Left ventricle myocardium inferior (tissue), 1 donor: ENCODE results near the gene KBTBD4. TPM values are rescaled to one million over a fixed set of nuclear protein-coding genes. Genes with fewer than 3 reads are reported as not detected.

Experiments used
- DNase-seq: peaks from one replicate; pipeline ENCODE4 v3.0.0-alpha.2; 2020
- H3K27ac ChIP-seq: fragments of 200-600 bp; replicated peaks from 2 replicates; pipeline ENCODE4 v1.8.0; 2021
- H3K27me3 ChIP-seq: fragments of 200-600 bp; 2 replicates; pipeline ENCODE4 v1.8.0; 2021; ENCODE audit warnings: low read depth
- H3K36me3 ChIP-seq: fragments of 200-600 bp; 2 replicates; pipeline ENCODE4 v1.8.0; 2021
- H3K4me1 ChIP-seq: fragments of 200-600 bp; 2 replicates; pipeline ENCODE4 v1.8.0; 2021
- H3K4me3 ChIP-seq: fragments of 200-600 bp; 2 replicates; pipeline ENCODE4 v1.8.0; 2021; ENCODE audit warnings: mild to moderate bottlenecking, moderate library complexity
- H3K9me3 ChIP-seq: fragments of 200-600 bp; replicated peaks from 2 replicates; pipeline ENCODE4 v1.8.0; 2021
- CTCF ChIP-seq: fragments of 200-600 bp; IDR thresholded peaks from 2 replicates; pipeline ENCODE4 v1.8.0; 2021; ENCODE audit warnings: antibody characterized with exemption, mild to moderate bottlenecking, borderline replicate concordance
- intact Hi-C: fragments of 100-400 bp; cut with micrococcal nuclease; formaldehyde crosslinking; loops from one replicate; pipeline ENCODE4 v1.11.0; 2022
- total RNA-seq: library from RNA; stranded (reverse); fragmentation: NEBNext Ultra II Directional; extraction: Animal tissue kit (Norgen Biotek cat#: 25700); gene quantifications from one replicate; pipeline ENCODE4 v1.2.1, GENCODE V29; 2021
- donor health status: DM: no; HTN: yes; CAD: no; lungs with severe emphysema.

KBTBD4 gene
- total RNA-seq, 1 donor from 2014 or later = 14.2 TPM

- TF ChIP-seq CTCF = no peak
- Histone ChIP-seq H3K36me3 (no peaks in the 10 kb centered on the region), H3K4me1 (peaks cover 37% of the 10 kb centered on the region), H3K27ac (no peak overlapping the region), H3K4me3 (no peak overlapping the region), H3K27me3 (peaks cover 69% of the 10 kb centered on the region), H3K9me3 (no peaks in the 10 kb centered on the region)
- intact Hi-C loops = no loop called here
- DNase-seq = no peak
These were observed 13.0 kb upstream of the KBTBD4 start for GRCh38 chr11:47591764-47592163.

- DNase-seq = no peak
- H3K27me3 ChIP-seq = peaks cover 65% of the 10 kb centered on the region
- H3K27ac ChIP-seq = peak overlapping the region; percentile 16
- no peaks in the 10 kb centered on the region for H3K9me3 ChIP-seq
- peak overlapping the region; percentile 58 for H3K4me3 ChIP-seq
- H3K36me3 ChIP-seq = peaks cover under 1% of the 10 kb centered on the region
- no peak for TF ChIP-seq CTCF
- intact Hi-C loops = no loop called here
- H3K4me1 ChIP-seq = peaks cover 44% of the 10 kb centered on the region
These were observed 11.4 kb upstream of the KBTBD4 start for GRCh38 chr11:47589977-47590861.

- peaks cover 38% of the 10 kb centered on the region for H3K4me1 ChIP-seq
- H3K4me3 ChIP-seq = peak overlapping the region; percentile 58
- H3K9me3 ChIP-seq = no peaks in the 10 kb centered on the region
- H3K27me3 ChIP-seq = peaks cover 59% of the 10 kb centered on the region
- intact Hi-C loops = no loop called here
- TF ChIP-seq CTCF = no peak
- H3K36me3 ChIP-seq = peaks cover 7% of the 10 kb centered on the region
- H3K27ac ChIP-seq = peak overlapping the region; percentile 16
- DNase-seq = no peak
These were observed 10.8 kb upstream of the KBTBD4 start for GRCh38 chr11:47589584-47589976.

- H3K27me3 ChIP-seq = peaks cover 54% of the 10 kb centered on the region
- H3K4me3 ChIP-seq = peak overlapping the region; percentile 58
- peak overlapping the region; percentile 16 for H3K27ac ChIP-seq
- H3K9me3 ChIP-seq = no peaks in the 10 kb centered on the region
- intact Hi-C loops = no loop called here
- DNase-seq = no peak
- TF ChIP-seq CTCF = no peak
- H3K36me3 ChIP-seq = peaks cover 12% of the 10 kb centered on the region
- H3K4me1 ChIP-seq = peaks cover 33% of the 10 kb centered on the region
These were observed 10.3 kb upstream of the KBTBD4 start for GRCh38 chr11:47589118-47589517.

GRCh38 chr11:47587723-47588326 is 9.1 kb upstream of the KBTBD4 start:
- no peak overlapping the region for H3K4me3 ChIP-seq
- no peaks in the 10 kb centered on the region for H3K9me3 ChIP-seq
- peak overlapping the region; percentile 12 for H3K27ac ChIP-seq
- TF ChIP-seq CTCF = no peak
- H3K4me1 ChIP-seq = peaks cover 26% of the 10 kb centered on the region
- peaks cover 25% of the 10 kb centered on the region for H3K36me3 ChIP-seq
- intact Hi-C loops = no loop called here
- DNase-seq = peak; percentile 51
- peaks cover 41% of the 10 kb centered on the region for H3K27me3 ChIP-seq
